Activated T-cell treated with anti-CD3 and anti-CD28 coated beads, Interleukin-2, amount 50 U/mL, for 24 hours (primary cell): ENCODE measurements around the gene STAT1.

ENCODE experiments used
- DNase-seq: peaks from one replicate; pipeline ENCODE4 v3.0.0-alpha.2; 2020
- H3K27ac Mint-ChIP-seq: 2 replicates; pipeline ENCODE4 v1.8.0; 2020; ENCODE audit warnings: mild to moderate bottlenecking, mixed read lengths
- H3K27me3 Mint-ChIP-seq: 2 replicates; pipeline ENCODE4 v1.8.0; 2020; ENCODE audit warnings: mixed read lengths
- H3K36me3 Mint-ChIP-seq: 2 replicates; pipeline ENCODE4 v1.8.0; 2020; ENCODE audit warnings: low read depth, mixed read lengths
- H3K4me1 Mint-ChIP-seq: 2 replicates; pipeline ENCODE4 v1.8.0; 2020; ENCODE audit warnings: low read depth, mixed read lengths
- H3K4me3 Mint-ChIP-seq: 2 replicates; pipeline ENCODE4 v1.8.0; 2020; ENCODE audit warnings: mild to moderate bottlenecking, moderate library complexity, mixed read lengths
- H3K9me3 Mint-ChIP-seq: 2 replicates; pipeline ENCODE4 v1.8.0; 2020; ENCODE audit warnings: mixed read lengths

Gene STAT1

GRCh38 chr2:191020221-191020741, 6.3 kb upstream of the STAT1 start:
- H3K27ac Mint-ChIP-seq, result no peak overlapping the region
- H3K27me3 Mint-ChIP-seq, result no peaks in the 10 kb centered on the region
- peaks cover 10% of the 10 kb centered on the region for H3K9me3 Mint-ChIP-seq
- H3K4me1 Mint-ChIP-seq, result peaks cover 38% of the 10 kb centered on the region
- H3K36me3 Mint-ChIP-seq, result peaks cover 4% of the 10 kb centered on the region
- peak; percentile 97 for DNase-seq
- H3K4me3 Mint-ChIP-seq, result no peak overlapping the region

- Mint-ChIP-seq H3K27ac (peak overlapping the region; percentile 90), H3K36me3 (peaks cover 4% of the 10 kb centered on the region), H3K9me3 (peaks cover 10% of the 10 kb centered on the region), H3K4me3 (no peak overlapping the region), H3K4me1 (peaks cover 29% of the 10 kb centered on the region), H3K27me3 (no peaks in the 10 kb centered on the region)
- DNase-seq, result no peak
Observed at GRCh38 chr2:191019376-191019775, 5.4 kb upstream of the STAT1 start.

GRCh38 chr2:191018643-191019119, 4.7 kb upstream of the STAT1 start:
- H3K4me3 Mint-ChIP-seq, result peak overlapping the region; percentile 49
- H3K27me3 Mint-ChIP-seq, result no peaks in the 10 kb centered on the region
- H3K9me3 Mint-ChIP-seq, result peaks cover 10% of the 10 kb centered on the region
- H3K4me1 Mint-ChIP-seq, result peaks cover 26% of the 10 kb centered on the region
- H3K36me3 Mint-ChIP-seq, result peaks cover 4% of the 10 kb centered on the region
- no peak for DNase-seq
- H3K27ac Mint-ChIP-seq, result peak overlapping the region; percentile 90

- no peak overlapping the region for H3K4me3 Mint-ChIP-seq
- peaks cover 4% of the 10 kb centered on the region for H3K36me3 Mint-ChIP-seq
- H3K27ac Mint-ChIP-seq, result peak overlapping the region; percentile 50
- peaks cover 26% of the 10 kb centered on the region for H3K4me1 Mint-ChIP-seq
- no peak for DNase-seq
- peaks cover 10% of the 10 kb centered on the region for H3K9me3 Mint-ChIP-seq
- H3K27me3 Mint-ChIP-seq, result no peaks in the 10 kb centered on the region
Observed at GRCh38 chr2:191018048-191018447, 4.1 kb upstream of the STAT1 start.

- Mint-ChIP-seq H3K4me3 (no peak overlapping the region), H3K27ac (no peak overlapping the region), H3K27me3 (no peaks in the 10 kb centered on the region), H3K4me1 (peaks cover 35% of the 10 kb centered on the region), H3K36me3 (peaks cover 4% of the 10 kb centered on the region), H3K9me3 (peaks cover 10% of the 10 kb centered on the region)
- no peak for DNase-seq
Observed at GRCh38 chr2:191015831-191016230, 1.9 kb upstream of the STAT1 start.

- no peaks in the 10 kb centered on the region for H3K27me3 Mint-ChIP-seq
Observed at GRCh38 chr2:191015239-191015638, 1.3 kb upstream of the STAT1 start.

GRCh38 chr2:191014653-191015020, 666 bp upstream of the STAT1 start:
- Mint-ChIP-seq H3K27me3 (no peaks in the 10 kb centered on the region), H3K27ac (no peak overlapping the region), H3K9me3 (peaks cover 10% of the 10 kb centered on the region), H3K4me3 (no peak overlapping the region), H3K36me3 (peaks cover 12% of the 10 kb centered on the region), H3K4me1 (peaks cover 39% of the 10 kb centered on the region)
- DNase-seq, result no peak

More at GRCh38 chr2:191015239-191015638, 1.3 kb upstream of the STAT1 start:
- no peak overlapping the region for H3K27ac Mint-ChIP-seq
- H3K4me3 Mint-ChIP-seq, result no peak overlapping the region
- H3K9me3 Mint-ChIP-seq, result peaks cover 10% of the 10 kb centered on the region
- peaks cover 38% of the 10 kb centered on the region for H3K4me1 Mint-ChIP-seq
- peaks cover 6% of the 10 kb centered on the region for H3K36me3 Mint-ChIP-seq
- no peak for DNase-seq

GRCh38 chr2:191013682-191013931, 364 bp downstream of the STAT1 start:
- H3K4me3 Mint-ChIP-seq, result no peak overlapping the region
- no peaks in the 10 kb centered on the region for H3K27me3 Mint-ChIP-seq
- no peak for DNase-seq
- H3K36me3 Mint-ChIP-seq, result peaks cover 21% of the 10 kb centered on the region
- H3K9me3 Mint-ChIP-seq, result peaks cover 10% of the 10 kb centered on the region
- no peak overlapping the region for H3K27ac Mint-ChIP-seq
- H3K4me1 Mint-ChIP-seq, result peaks cover 36% of the 10 kb centered on the region

GRCh38 chr2:191012845-191013681, 908 bp downstream of the STAT1 start:
- Mint-ChIP-seq H3K36me3 (peaks cover 26% of the 10 kb centered on the region), H3K27me3 (no peaks in the 10 kb centered on the region), H3K4me1 (peaks cover 36% of the 10 kb centered on the region), H3K9me3 (peaks cover 10% of the 10 kb centered on the region), H3K27ac (no peak overlapping the region), H3K4me3 (no peak overlapping the region)
- DNase-seq, result no peak

- Mint-ChIP-seq H3K36me3 (peaks cover 33% of the 10 kb centered on the region), H3K4me3 (no peak overlapping the region), H3K27ac (no peak overlapping the region), H3K27me3 (no peaks in the 10 kb centered on the region), H3K9me3 (peaks cover 10% of the 10 kb centered on the region), H3K4me1 (peaks cover 38% of the 10 kb centered on the region)
- DNase-seq, result no peak
Observed at GRCh38 chr2:191012346-191012745, 1.6 kb downstream of the STAT1 start.

GRCh38 chr2:191010887-191011885, 2.8 kb downstream of the STAT1 start:
- no peak for DNase-seq

GRCh38 chr2:191009541-191010374, 4.2 kb downstream of the STAT1 start:
- DNase-seq, result no peak
- Mint-ChIP-seq H3K4me1 (peaks cover 60% of the 10 kb centered on the region), H3K9me3 (peaks cover 7% of the 10 kb centered on the region), H3K36me3 (peaks cover 56% of the 10 kb centered on the region), H3K4me3 (peak overlapping the region; percentile 42), H3K27ac (peak overlapping the region; percentile 83), H3K27me3 (no peaks in the 10 kb centered on the region)

More at GRCh38 chr2:191010887-191011885, 2.8 kb downstream of the STAT1 start:
- H3K27me3 Mint-ChIP-seq, result no peaks in the 10 kb centered on the region
- H3K36me3 Mint-ChIP-seq, result peaks cover 45% of the 10 kb centered on the region
- H3K27ac Mint-ChIP-seq, result no peak overlapping the region
- H3K9me3 Mint-ChIP-seq, result peaks cover 7% of the 10 kb centered on the region
- peaks cover 48% of the 10 kb centered on the region for H3K4me1 Mint-ChIP-seq
- no peak overlapping the region for H3K4me3 Mint-ChIP-seq

- H3K36me3 Mint-ChIP-seq, result peaks cover 70% of the 10 kb centered on the region
- peak overlapping the region; percentile 60 for H3K27ac Mint-ChIP-seq
- no peak for DNase-seq
- H3K4me1 Mint-ChIP-seq, result peaks cover 73% of the 10 kb centered on the region
- H3K9me3 Mint-ChIP-seq, result peaks cover 19% of the 10 kb centered on the region
- H3K27me3 Mint-ChIP-seq, result no peaks in the 10 kb centered on the region
- peak overlapping the region; percentile 6 for H3K4me3 Mint-ChIP-seq
Observed at GRCh38 chr2:191008286-191008685, 5.7 kb downstream of the STAT1 start.
